Measurements from ENCODE around the gene ATAD5. TPM values are rescaled to one million over a fixed set of nuclear protein-coding genes. Genes with fewer than 3 reads are reported as not detected.
"Not testable (repeated sequence)": the region's sequence is repeated elsewhere in the genome, so short reads cannot be mapped to it uniquely, and the experiment has no call there.

The ATAD5 gene
- total and polyA plus RNA-seq, 2 of the 13 experiments (the other 11 are each of a cell fraction or from before 2014, with no cell fraction given): 1.8 to 10.7 TPM

DNA sequence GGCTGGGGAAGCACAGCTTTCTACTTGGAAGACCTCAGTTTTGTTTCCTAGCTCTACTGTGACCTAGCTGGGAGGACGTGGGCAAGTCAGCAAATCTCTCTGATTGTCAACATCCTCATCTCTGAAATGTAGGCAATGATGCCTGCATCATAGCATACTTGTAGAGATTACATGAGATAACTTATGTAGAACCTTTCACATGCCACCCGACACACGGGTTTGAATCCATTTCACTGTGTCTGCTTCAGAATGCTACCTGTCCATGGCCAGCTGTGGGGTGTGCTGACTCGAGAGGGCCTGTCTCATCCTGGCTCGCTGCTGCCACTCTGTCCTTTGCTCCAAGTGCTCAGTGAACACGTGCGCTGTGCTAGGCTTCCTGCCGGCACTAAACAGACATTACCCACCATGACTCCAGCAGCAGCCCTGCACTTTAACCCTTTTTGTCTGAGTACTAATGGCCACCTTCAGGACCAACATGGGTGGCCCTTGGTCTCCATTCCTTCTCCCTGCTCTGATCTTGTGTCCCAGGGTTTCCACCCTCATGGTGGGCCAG, 97.4 kb downstream of the ATAD5 start (continued):
- no peak for TF ChIP-seq ZNF343 (CRISPR knock-in tag; IDR thresholded peaks at IDR 0.05)
- TF ChIP-seq PHB2 (IDR thresholded peaks at IDR 0.05; ENCODE audit: partially characterized antibody): no peak
- TF ChIP-seq, protein P1, sequence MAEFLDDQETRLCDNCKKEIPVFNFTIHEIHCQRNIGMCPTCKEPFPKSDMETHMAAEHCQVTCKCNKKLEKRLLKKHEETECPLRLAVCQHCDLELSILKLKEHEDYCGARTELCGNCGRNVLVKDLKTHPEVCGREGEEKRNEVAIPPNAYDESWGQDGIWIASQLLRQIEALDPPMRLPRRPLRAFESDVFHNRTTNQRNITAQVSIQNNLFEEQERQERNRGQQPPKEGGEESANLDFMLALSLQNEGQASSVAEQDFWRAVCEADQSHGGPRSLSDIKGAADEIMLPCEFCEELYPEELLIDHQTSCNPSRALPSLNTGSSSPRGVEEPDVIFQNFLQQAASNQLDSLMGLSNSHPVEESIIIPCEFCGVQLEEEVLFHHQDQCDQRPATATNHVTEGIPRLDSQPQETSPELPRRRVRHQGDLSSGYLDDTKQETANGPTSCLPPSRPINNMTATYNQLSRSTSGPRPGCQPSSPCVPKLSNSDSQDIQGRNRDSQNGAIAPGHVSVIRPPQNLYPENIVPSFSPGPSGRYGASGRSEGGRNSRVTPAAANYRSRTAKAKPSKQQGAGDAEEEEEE (CRISPR knock-in tag; IDR thresholded peaks at IDR 0.05; ENCODE audit: borderline replicate concordance): no peak
- TF ChIP-seq ZSCAN29 (CRISPR knock-in tag; conservative IDR thresholded peaks at IDR 0.05): no peak
- TF ChIP-seq DMAP1 (CRISPR knock-in tag; IDR thresholded peaks at IDR 0.05): 0 out of 2 replicates have a peak, but pooled peaks have one; percentile 50
- peak; percentile 50; the same call in 1 of the 2 replicates for TF ChIP-seq REPIN1 (CRISPR knock-in tag; IDR thresholded peaks at IDR 0.05; ENCODE audit: borderline replicate concordance, low read depth)
- TF ChIP-seq ZNF441 (CRISPR knock-in tag; IDR thresholded peaks at IDR 0.05; ENCODE audit: borderline replicate concordance): no peak
- TF ChIP-seq MTF2 (CRISPR knock-in tag; IDR thresholded peaks at IDR 0.05; ENCODE audit: borderline replicate concordance): no peak
- TF ChIP-seq KMT2A (CRISPR knock-in tag; IDR thresholded peaks at IDR 0.05): 0 out of 2 replicates have a peak, but pooled peaks have one; percentile 29
- TF ChIP-seq KDM5B (CRISPR knock-in tag; IDR thresholded peaks at IDR 0.05; ENCODE audit: borderline replicate concordance): peak; percentile 57; the same call in 1 of the 2 replicates
- TF ChIP-seq PRPF4 (IDR thresholded peaks at IDR 0.05; ENCODE audit: low read depth, low read length, poor library complexity, severe bottlenecking): no peak
- TF ChIP-seq MYC (CRISPR knock-in tag; IDR thresholded peaks at IDR 0.05; ENCODE audit: borderline replicate concordance): peak; percentile 85; the same call in 1 of the 2 replicates
- TF ChIP-seq HNF4A (CRISPR knock-in tag; IDR thresholded peaks at IDR 0.05): peak; percentile 59
- TF ChIP-seq, protein P2, sequence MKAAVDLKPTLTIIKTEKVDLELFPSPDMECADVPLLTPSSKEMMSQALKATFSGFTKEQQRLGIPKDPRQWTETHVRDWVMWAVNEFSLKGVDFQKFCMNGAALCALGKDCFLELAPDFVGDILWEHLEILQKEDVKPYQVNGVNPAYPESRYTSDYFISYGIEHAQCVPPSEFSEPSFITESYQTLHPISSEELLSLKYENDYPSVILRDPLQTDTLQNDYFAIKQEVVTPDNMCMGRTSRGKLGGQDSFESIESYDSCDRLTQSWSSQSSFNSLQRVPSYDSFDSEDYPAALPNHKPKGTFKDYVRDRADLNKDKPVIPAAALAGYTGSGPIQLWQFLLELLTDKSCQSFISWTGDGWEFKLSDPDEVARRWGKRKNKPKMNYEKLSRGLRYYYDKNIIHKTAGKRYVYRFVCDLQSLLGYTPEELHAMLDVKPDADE (CRISPR knock-in tag; IDR thresholded peaks at IDR 0.05): no peak
- peak; percentile 78 for TF ChIP-seq ZMYM3 (CRISPR knock-in tag; IDR thresholded peaks at IDR 0.05)
- no peak for TF ChIP-seq ZNF180 (CRISPR knock-in tag; IDR thresholded peaks at IDR 0.05; ENCODE audit: borderline replicate concordance, low read depth)
- no peak for TF ChIP-seq TEAD3 (CRISPR knock-in tag; optimal IDR thresholded peaks at IDR 0.05; ENCODE audit: borderline replicate concordance)

DNA sequence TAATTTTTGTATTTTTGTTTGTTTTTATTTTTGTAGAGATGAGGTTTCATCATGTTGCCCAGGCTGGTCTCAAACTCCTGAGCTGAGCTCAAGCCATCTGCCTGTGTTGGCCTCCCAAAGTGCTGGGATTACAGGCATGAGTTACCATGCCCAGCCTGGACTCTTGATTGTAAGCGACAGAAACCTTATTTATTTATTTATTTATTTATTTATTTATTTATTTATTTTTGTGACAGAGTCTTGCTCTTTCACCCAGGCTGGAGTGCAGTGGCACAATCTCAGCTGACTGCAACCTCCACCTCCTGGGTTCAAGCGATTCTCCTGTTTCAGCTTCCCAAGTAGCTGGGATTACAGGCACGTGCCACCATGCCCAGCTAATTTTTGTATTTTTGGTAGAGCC, 98.1 kb downstream of the ATAD5 start:
- H3K79me2 ChIP-seq (ENCODE audit: insufficient read depth, low read length); in situ Hi-C loops (cut with HindIII; ENCODE audit: extremely low pct_ligation_motif_present, low pct_unique_long_range_greater_than_20kb); H3K9me3 ChIP-seq (ENCODE audit: low read length); POLR2A ChIA-PET; DNase-seq (ENCODE audit: low spot score); H3K4me3 ChIP-seq (replicated peaks in 1 of 3; ENCODE audit: insufficient read depth in 1 of 3, low read depth in 2 of 3, low read length in 3 of 3); CTCF ChIA-PET (ENCODE audit: low intra/inter-chr PET ratio, low total read pairs); intact Hi-C loops (cut with micrococcal nuclease; ENCODE audit: unreplicated experiment); H3K4me2 ChIP-seq (ENCODE audit: low read depth, low read length); H4K20me1 ChIP-seq (ENCODE audit: insufficient read depth, low read length); H3K27ac ChIP-seq (ENCODE audit: extremely low read length, insufficient read depth, low read length); FAIRE-seq; H2AFZ ChIP-seq (ENCODE audit: low read length); ATAC-seq; BruUV-seq (replicated peaks); H3K9ac ChIP-seq (ENCODE audit: insufficient read depth, low read depth, low read length); H3K27me3 ChIP-seq (ENCODE audit: control insufficient read depth in 1 of 2, insufficient read depth in 2 of 2, low read length in 2 of 2); H3K36me3 ChIP-seq (replicated peaks in 1 of 2; ENCODE audit: control insufficient read depth in 1 of 2, insufficient read depth in 2 of 2, low read length in 2 of 2): not testable (repeated sequence)
- H3K4me1 ChIP-seq (ENCODE audit: insufficient read depth, low read length): peaks cover 13% of the 10 kb centered on the region
- 90% methylated on average over 3 of the region's 3 CpGs for WGBS (ENCODE audit: low lambda C conversion rate)

All from HepG2 (cell line).